GM12878 (cell line): ENCODE results near the gene GH1.
"Not testable (repeated sequence)": the region's sequence is repeated elsewhere in the genome, so short reads cannot be mapped to it uniquely, and the experiment has no call there.

Source experiments
- EP300 ChIP-seq, 2 experiments: fragments of 150-350 bp in 1 of 2; IDR thresholded peaks; 2 replicates each; pipeline ENCODE4 v1.6.1; 2011 to 2012; ENCODE audit warnings: low read depth in 2 of 2, low read length in 2 of 2, borderline replicate concordance in 1 of 2, improper control_type of control experiment in 1 of 2, inconsistent platforms in 1 of 2; ENCODE audit not compliant: control insufficient read depth in 1 of 2
- POLR2A ChIP-seq: IDR thresholded peaks from 2 replicates; pipeline ENCODE4 v1.6.1; 2011; ENCODE audit warnings: low read depth, mild to moderate bottlenecking, low read length
- POLR2AphosphoS5 ChIP-seq: IDR thresholded peaks from 2 replicates; pipeline ENCODE4 v1.6.1; 2011; ENCODE audit warnings: mild to moderate bottlenecking, low read length, inconsistent platforms
- RELA ChIP-seq: fragments of 450-650 bp; IDR thresholded peaks from 2 replicates; pipeline ENCODE4 v1.8.0; 2014; ENCODE audit warnings: borderline replicate concordance; ENCODE audit not compliant: partially characterized antibody
- REST ChIP-seq: IDR thresholded peaks from 2 replicates; pipeline ENCODE4 v1.6.1; 2012; ENCODE audit warnings: mild to moderate bottlenecking, low read depth, low read length
- TCF12 ChIP-seq: IDR thresholded peaks from 2 replicates; pipeline ENCODE4 v1.6.1; 2011; ENCODE audit warnings: low read depth, mild to moderate bottlenecking, low read length
- USF1 ChIP-seq: IDR thresholded peaks from 2 replicates; pipeline ENCODE4 v1.6.1; 2011; ENCODE audit warnings: borderline replicate concordance, low read depth, mild to moderate bottlenecking, moderate library complexity, mixed read lengths, low read length; ENCODE audit not compliant: insufficient read depth; ENCODE audit errors: extremely low read length
- TF ChIP-seq, protein P1 (sequence below): fragments of 450-650 bp; IDR thresholded peaks from 2 replicates; pipeline ENCODE4 v1.6.1; 2017; ENCODE audit warnings: mild to moderate bottlenecking
- TF ChIP-seq, protein P2 (sequence below), 3 experiments: IDR thresholded peaks in 2 of 3; conservative IDR thresholded peaks in 1 of 3; 2 replicates each; pipeline ENCODE4 v1.5.1; 2011; ENCODE audit warnings: low read depth in 3 of 3, low read length in 3 of 3, mild to moderate bottlenecking in 3 of 3, control low read depth in 2 of 3, moderate library complexity in 2 of 3, inconsistent platforms in 1 of 3, mixed read lengths in 1 of 3; ENCODE audit not compliant: control insufficient read depth in 2 of 3, insufficient read depth in 1 of 3; ENCODE audit errors: extremely low read depth in 1 of 3

- TF ChIP-seq RELA; POLR2AphosphoS5; TCF12; EP300 (IDR thresholded peaks at IDR 0.05; ENCODE audit: borderline replicate concordance in 1 of 2, control insufficient read depth in 1 of 2, low read depth in 2 of 2, low read length in 2 of 2); USF1; POLR2A; REST: not testable (repeated sequence)
- TF ChIP-seq, protein P1, sequence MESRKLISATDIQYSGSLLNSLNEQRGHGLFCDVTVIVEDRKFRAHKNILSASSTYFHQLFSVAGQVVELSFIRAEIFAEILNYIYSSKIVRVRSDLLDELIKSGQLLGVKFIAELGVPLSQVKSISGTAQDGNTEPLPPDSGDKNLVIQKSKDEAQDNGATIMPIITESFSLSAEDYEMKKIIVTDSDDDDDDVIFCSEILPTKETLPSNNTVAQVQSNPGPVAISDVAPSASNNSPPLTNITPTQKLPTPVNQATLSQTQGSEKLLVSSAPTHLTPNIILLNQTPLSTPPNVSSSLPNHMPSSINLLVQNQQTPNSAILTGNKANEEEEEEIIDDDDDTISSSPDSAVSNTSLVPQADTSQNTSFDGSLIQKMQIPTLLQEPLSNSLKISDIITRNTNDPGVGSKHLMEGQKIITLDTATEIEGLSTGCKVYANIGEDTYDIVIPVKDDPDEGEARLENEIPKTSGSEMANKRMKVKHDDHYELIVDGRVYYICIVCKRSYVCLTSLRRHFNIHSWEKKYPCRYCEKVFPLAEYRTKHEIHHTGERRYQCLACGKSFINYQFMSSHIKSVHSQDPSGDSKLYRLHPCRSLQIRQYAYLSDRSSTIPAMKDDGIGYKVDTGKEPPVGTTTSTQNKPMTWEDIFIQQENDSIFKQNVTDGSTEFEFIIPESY, result not testable (repeated sequence)
- TF ChIP-seq, protein P2, sequence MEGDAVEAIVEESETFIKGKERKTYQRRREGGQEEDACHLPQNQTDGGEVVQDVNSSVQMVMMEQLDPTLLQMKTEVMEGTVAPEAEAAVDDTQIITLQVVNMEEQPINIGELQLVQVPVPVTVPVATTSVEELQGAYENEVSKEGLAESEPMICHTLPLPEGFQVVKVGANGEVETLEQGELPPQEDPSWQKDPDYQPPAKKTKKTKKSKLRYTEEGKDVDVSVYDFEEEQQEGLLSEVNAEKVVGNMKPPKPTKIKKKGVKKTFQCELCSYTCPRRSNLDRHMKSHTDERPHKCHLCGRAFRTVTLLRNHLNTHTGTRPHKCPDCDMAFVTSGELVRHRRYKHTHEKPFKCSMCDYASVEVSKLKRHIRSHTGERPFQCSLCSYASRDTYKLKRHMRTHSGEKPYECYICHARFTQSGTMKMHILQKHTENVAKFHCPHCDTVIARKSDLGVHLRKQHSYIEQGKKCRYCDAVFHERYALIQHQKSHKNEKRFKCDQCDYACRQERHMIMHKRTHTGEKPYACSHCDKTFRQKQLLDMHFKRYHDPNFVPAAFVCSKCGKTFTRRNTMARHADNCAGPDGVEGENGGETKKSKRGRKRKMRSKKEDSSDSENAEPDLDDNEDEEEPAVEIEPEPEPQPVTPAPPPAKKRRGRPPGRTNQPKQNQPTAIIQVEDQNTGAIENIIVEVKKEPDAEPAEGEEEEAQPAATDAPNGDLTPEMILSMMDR (IDR thresholded peaks at IDR 0.05 in 2 of 3, conservative IDR thresholded peaks at IDR 0.05 in 1 of 3; ENCODE audit: control insufficient read depth in 2 of 3, extremely low read depth in 1 of 3, insufficient read depth in 1 of 3, low read depth in 3 of 3, low read length in 3 of 3), result not testable (repeated sequence)
Observed at GRCh38 chr17:63873577-63873976, 45.1 kb downstream of the GH1 start, which contains the start of gene CSH2.
